HepG2 (cell line): ENCODE results near the gene GSKIP. TPM values are rescaled to one million over a fixed set of nuclear protein-coding genes. Genes with fewer than 3 reads are reported as not detected.

Experiments used
- ERF ChIP-seq: IDR thresholded peaks from 2 replicates; pipeline ENCODE4 v1.6.1; 2018; ENCODE audit warnings: missing biosample characterization, missing genetic modification reagents
- ISL2 ChIP-seq: sonication (generic); formaldehyde crosslinking; IDR thresholded peaks from 2 replicates; pipeline ENCODE4 v1.5.0; 2020; ENCODE audit warnings: missing genetic modification reagents
- MXD4 ChIP-seq: IDR thresholded peaks from 2 replicates; pipeline ENCODE4 v1.6.1; 2016; ENCODE audit warnings: mild to moderate bottlenecking, missing biosample characterization, missing genetic modification reagents
- RELA ChIP-seq: sonication (generic); formaldehyde crosslinking; IDR thresholded peaks from 2 replicates; pipeline ENCODE4 v1.4.0; 2020; ENCODE audit warnings: missing genetic modification reagents
- TRIM24 ChIP-seq: sonication (generic); formaldehyde crosslinking; IDR thresholded peaks from 2 replicates; pipeline ENCODE4 v1.8.0; 2022; ENCODE audit warnings: mild to moderate bottlenecking, missing genetic modification reagents
- UBTF ChIP-seq: sonication (generic); formaldehyde crosslinking; IDR thresholded peaks from 2 replicates; pipeline ENCODE4 v1.4.0; 2020; ENCODE audit warnings: mild to moderate bottlenecking, missing genetic modification reagents
- ZBTB37 ChIP-seq: sonication (generic); formaldehyde crosslinking; IDR thresholded peaks from 2 replicates; pipeline ENCODE4 v1.4.0; 2020; ENCODE audit warnings: mild to moderate bottlenecking, missing genetic modification reagents
- ZBTB4 ChIP-seq: sonication (generic); formaldehyde crosslinking; IDR thresholded peaks from 2 replicates; pipeline ENCODE4 v1.4.0; 2020; ENCODE audit warnings: missing genetic modification reagents, mild to moderate bottlenecking, borderline replicate concordance
- ZC3H4 ChIP-seq: sonication (generic); formaldehyde crosslinking; IDR thresholded peaks from 2 replicates; pipeline ENCODE4 v1.4.0; 2020; ENCODE audit warnings: missing genetic modification reagents, borderline replicate concordance
- ZIK1 ChIP-seq: sonication (generic); formaldehyde crosslinking; IDR thresholded peaks from 2 replicates; pipeline ENCODE4 v1.5.0; 2020; ENCODE audit warnings: mild to moderate bottlenecking, low read depth, missing genetic modification reagents, borderline replicate concordance
- ZNF224 ChIP-seq: sonication (generic); formaldehyde crosslinking; IDR thresholded peaks from 2 replicates; pipeline ENCODE4 v1.5.0; 2020; ENCODE audit warnings: mild to moderate bottlenecking, missing genetic modification reagents
- ZNF317 ChIP-seq: sonication (generic); formaldehyde crosslinking; IDR thresholded peaks from 2 replicates; pipeline ENCODE4 v1.5.0; 2020; ENCODE audit warnings: mild to moderate bottlenecking, missing genetic modification reagents
- ZNF451 ChIP-seq: sonication (generic); formaldehyde crosslinking; IDR thresholded peaks from 2 replicates; pipeline ENCODE4 v1.5.0; 2020; ENCODE audit warnings: mild to moderate bottlenecking, missing genetic modification reagents
- ZNF552 ChIP-seq: sonication (generic); formaldehyde crosslinking; IDR thresholded peaks from 2 replicates; pipeline ENCODE4 v1.9.0; 2022; ENCODE audit warnings: missing genetic modification reagents, mild to moderate bottlenecking, borderline replicate concordance
- ZNF740 ChIP-seq: sonication (generic); formaldehyde crosslinking; IDR thresholded peaks from 2 replicates; pipeline ENCODE4 v1.4.0; 2020; ENCODE audit warnings: missing genetic modification reagents
- ZNF850 ChIP-seq: sonication (generic); formaldehyde crosslinking; conservative IDR thresholded peaks from 2 replicates; pipeline ENCODE4 v1.9.0; 2021; ENCODE audit warnings: mild to moderate bottlenecking, missing genetic modification reagents
- polyA plus RNA-seq, 8 experiments: library from polyadenylated mRNA; depleted of rRNA in 3 of 8; stranded (reverse) in 7 of 8; unstranded in 1 of 8; fragments of >200 nt; fragmentation: Illumina TruSeq in 4 of 8; extraction: Trizol in 4 of 8; gene quantifications; 2 replicates each; pipeline versions ENCODE4 v1.2.1 to v1.2.3, GENCODE V29; 2011 to 2016; ENCODE audit warnings: low read depth in 4 of 8, missing spikeins in 1 of 8, mixed read lengths in 1 of 8; ENCODE audit not compliant: insufficient read depth in 1 of 8
- total RNA-seq, 5 experiments: library from RNA; depleted of rRNA; stranded (reverse); fragments of >200 nt; fragmentation: Illumina TruSeq; extraction: Trizol; gene quantifications; 2 replicates each; pipeline ENCODE4 v1.2.3, GENCODE V29; 2016; ENCODE audit warnings: low read depth in 1 of 5
- TF ChIP-seq, protein P1 (sequence below): sonication (generic); formaldehyde crosslinking; IDR thresholded peaks from 2 replicates; pipeline ENCODE4 v1.5.0; 2020; ENCODE audit warnings: mild to moderate bottlenecking, missing genetic modification reagents, borderline replicate concordance

Gene GSKIP
- total and polyA plus RNA-seq, 2 of the 13 experiments (the other 11 are each of a cell fraction or from before 2014, with no cell fraction given): 12.5 to 27.3 TPM

DNA sequence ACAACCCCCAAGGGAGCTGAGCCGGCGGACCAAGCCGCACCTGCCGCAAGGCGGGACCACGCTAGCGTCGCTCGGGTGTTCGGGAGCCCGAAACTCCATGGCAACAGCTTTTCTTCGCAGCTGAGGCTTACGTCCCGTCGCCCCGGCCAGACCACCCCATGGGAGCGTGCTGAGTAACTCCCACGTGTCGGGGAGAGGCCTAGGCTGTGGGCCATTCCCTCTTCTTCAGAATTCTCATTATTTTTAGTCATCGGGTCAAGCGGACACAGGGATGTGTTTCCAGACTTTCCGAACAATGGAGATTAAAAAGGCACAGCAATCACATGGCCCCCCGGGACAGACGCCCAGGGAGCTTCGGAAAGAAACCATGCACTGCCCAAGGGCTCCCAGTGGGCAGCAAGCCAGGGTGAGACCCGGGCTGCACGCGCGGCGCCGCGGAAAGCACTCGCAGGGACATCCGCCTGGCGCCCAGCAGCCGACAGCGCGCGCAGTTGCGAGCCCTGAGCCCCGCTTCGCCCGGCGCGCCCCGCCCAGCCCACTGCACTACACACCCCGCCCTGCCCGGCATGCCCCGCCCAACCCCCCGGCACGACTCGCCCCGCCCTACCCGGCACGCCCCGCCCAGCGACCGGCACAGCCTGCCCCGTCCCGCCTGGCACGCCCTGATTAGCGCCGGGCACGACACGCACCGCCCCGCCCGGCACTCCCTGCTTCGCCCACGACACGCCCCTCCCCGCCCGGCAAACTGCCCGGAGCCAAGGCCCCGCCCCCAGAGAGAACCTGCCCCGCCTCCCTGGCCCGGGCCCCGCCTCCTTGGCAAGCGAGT lies 28.2 kb downstream of the GSKIP start (continued):
- TF ChIP-seq, protein P1, sequence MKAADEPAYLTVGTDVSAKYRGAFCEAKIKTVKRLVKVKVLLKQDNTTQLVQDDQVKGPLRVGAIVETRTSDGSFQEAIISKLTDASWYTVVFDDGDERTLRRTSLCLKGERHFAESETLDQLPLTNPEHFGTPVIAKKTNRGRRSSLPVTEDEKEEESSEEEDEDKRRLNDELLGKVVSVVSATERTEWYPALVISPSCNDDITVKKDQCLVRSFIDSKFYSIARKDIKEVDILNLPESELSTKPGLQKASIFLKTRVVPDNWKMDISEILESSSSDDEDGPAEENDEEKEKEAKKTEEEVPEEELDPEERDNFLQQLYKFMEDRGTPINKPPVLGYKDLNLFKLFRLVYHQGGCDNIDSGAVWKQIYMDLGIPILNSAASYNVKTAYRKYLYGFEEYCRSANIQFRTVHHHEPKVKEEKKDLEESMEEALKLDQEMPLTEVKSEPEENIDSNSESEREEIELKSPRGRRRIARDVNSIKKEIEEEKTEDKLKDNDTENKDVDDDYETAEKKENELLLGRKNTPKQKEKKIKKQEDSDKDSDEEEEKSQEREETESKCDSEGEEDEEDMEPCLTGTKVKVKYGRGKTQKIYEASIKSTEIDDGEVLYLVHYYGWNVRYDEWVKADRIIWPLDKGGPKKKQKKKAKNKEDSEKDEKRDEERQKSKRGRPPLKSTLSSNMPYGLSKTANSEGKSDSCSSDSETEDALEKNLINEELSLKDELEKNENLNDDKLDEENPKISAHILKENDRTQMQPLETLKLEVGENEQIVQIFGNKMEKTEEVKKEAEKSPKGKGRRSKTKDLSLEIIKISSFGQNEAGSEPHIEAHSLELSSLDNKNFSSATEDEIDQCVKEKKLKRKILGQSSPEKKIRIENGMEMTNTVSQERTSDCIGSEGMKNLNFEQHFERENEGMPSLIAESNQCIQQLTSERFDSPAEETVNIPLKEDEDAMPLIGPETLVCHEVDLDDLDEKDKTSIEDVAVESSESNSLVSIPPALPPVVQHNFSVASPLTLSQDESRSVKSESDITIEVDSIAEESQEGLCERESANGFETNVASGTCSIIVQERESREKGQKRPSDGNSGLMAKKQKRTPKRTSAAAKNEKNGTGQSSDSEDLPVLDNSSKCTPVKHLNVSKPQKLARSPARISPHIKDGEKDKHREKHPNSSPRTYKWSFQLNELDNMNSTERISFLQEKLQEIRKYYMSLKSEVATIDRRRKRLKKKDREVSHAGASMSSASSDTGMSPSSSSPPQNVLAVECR (CRISPR knock-in tag): peak; percentile 44; the same call in 1 of the 2 replicates
- peak; percentile 38; the same call in 1 of the 2 replicates for TF ChIP-seq MXD4 (CRISPR knock-in tag)
- TF ChIP-seq ISL2 (CRISPR knock-in tag): no peak
- TF ChIP-seq ZNF317: no peak
- peak; percentile 30 for TF ChIP-seq UBTF (CRISPR knock-in tag)
- TF ChIP-seq ZNF850 (CRISPR knock-in tag): no peak
- TF ChIP-seq ZNF552: no peak
- peak; percentile 20; the same call in 1 of the 2 replicates for TF ChIP-seq ERF (CRISPR knock-in tag)
- TF ChIP-seq ZBTB4 (CRISPR knock-in tag): no peak
- TF ChIP-seq ZBTB37: no peak
- no peak for TF ChIP-seq ZNF740
- peak; percentile 9; the same call in 1 of the 2 replicates for TF ChIP-seq ZNF224 (CRISPR knock-in tag)
- TF ChIP-seq ZNF451 (CRISPR knock-in tag): no peak
- TF ChIP-seq ZIK1 (CRISPR knock-in tag): no peak
- no peak for TF ChIP-seq RELA (CRISPR knock-in tag)
- TF ChIP-seq TRIM24 (CRISPR knock-in tag): no peak
- TF ChIP-seq ZC3H4 (CRISPR knock-in tag): no peak
